GM12892 (cell line): ENCODE results near the gene ATP6V1G1.

Experiments
- POLR2A ChIP-seq: IDR thresholded peaks from 2 replicates; pipeline ENCODE4 v1.6.1; 2011; ENCODE audit warnings: low read depth, low read length, control low read depth
- POLR2AphosphoS5 ChIP-seq: IDR thresholded peaks from 2 replicates; pipeline ENCODE4 v1.6.1; 2011; ENCODE audit warnings: low read depth, low read length, control low read depth

DNA sequence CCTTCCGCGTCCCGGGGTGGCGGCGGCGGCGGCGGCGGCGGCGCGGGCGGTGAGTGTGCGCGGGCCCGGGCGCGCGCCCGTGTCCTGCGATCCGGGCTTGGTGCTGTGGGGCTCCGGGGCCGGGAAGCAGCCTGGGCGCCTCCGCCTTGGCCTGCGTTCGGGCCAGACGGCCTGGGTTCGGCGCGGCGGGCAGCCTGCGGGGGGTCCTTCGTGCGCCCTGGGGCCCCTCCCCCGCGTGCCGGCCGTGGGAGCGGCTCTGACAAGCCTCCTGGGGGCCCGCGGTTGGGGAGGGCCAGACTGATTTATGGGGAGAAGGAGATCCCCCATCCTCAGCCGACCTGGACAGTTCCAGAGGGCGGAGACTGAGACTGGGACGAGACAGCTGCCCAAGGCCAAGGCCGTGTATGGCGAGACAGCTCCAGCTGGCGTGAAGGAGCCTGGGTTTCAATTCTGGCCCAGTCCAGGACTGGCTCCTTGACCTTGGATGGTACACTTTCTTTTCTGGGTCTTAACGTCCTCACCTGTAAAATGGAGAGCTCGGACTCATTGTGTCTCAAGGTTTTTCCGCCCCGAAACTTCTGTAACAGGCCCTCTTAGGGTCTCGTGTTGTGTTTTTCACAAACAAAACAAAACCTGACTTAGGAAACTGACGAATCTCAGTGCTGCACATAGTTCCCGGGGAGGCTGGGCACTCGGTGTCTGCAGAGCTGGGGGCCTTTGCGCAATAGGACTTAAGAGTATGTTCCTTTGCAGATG lies 24.1 kb downstream of the ATP6V1G1 start:
- TF ChIP-seq POLR2A (peak; percentile 61), POLR2AphosphoS5 (no peak)
